Ramos (cell line): Measurements from ENCODE around the gene RNASEH2B.

Source experiments
- in situ Hi-C: fragments of 300-500 bp; cut with MboI; formaldehyde crosslinking; loops from one replicate; pipeline ENCODE4 v1.14.3; 2022; ENCODE audit warnings: low sequenced_read_pairs; ENCODE audit not compliant: unreplicated experiment

The RNASEH2B gene

GRCh38 chr13:50909605-50910484, at the start of gene RNASEH2B:
Gene RNASEH2B, plus strand, starts transcription at chr13:50909791. Its CDS starts 286 bp downstream, at chr13:50910077.
- in situ Hi-C loops = loop anchor here (5.0 to 25.0 kb wide), 3 partner anchors 313 to 915 kb away; partner anchors contain the start of gene TRIM13

- in situ Hi-C loops = no loop called here
Measured at GRCh38 chr13:50864492-50864891, 45.1 kb upstream of the RNASEH2B start.

DNA sequence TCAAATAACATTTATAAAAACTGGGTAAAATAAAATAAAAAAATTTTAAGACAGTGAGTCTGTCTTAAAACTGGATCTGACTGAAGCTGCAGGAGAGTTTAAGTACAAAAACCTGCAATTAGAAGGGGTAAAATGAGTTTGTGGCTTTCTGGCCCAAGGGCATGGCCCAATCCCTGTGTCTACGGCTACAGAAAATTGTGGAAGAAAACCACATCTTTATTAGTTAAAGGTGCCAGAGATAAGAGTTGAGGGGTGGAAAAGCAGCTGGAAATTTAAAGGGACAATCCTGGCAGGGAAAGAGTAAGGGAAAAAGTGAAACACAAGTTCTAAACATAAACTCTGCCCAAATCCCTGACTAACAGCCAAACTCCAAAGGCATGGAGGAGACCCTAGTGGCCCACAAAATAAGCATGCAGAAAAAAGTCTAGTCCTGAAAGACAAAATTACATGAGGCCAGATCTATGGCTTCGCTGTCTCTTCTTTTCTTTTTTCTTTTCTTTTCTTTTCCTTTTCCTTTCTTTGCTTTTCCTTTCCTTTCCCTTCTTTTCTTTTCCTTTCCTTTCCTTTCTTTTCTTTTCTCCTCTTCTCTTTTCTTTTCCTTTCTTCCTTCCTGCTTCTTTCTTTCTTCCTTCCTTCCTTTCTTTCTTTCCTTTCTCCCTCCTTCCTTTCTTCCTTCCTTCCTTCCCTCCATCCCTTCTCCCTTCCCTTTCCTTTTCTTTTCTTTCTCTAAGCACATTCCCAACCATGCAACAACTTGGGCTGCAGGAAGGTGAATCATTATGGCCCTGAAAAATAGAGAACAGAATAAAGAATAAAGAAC, 42.6 kb upstream of the RNASEH2B start:
- in situ Hi-C loops = no loop called here

DNA sequence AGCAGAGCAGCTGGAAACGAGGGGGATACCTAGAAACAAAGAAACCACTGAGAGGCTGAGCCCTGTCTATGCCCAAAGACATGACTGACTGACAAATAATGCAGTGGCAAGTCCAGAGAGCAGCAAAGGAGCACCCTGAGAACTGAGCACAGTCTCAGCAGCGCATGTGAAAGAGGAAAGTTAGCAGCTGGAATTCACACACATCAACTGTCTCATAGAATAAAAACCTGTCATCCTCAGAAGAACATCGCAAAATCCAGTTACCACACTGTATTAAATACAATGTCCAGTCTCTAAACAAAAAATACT, 42.0 kb upstream of the RNASEH2B start:
- in situ Hi-C loops = no loop called here

- in situ Hi-C loops = no loop called here
Measured at GRCh38 chr13:50871405-50871804, 38.2 kb upstream of the RNASEH2B start.

GRCh38 chr13:50873467-50873866, 36.1 kb upstream of the RNASEH2B start:
- in situ Hi-C loops = no loop called here

DNA sequence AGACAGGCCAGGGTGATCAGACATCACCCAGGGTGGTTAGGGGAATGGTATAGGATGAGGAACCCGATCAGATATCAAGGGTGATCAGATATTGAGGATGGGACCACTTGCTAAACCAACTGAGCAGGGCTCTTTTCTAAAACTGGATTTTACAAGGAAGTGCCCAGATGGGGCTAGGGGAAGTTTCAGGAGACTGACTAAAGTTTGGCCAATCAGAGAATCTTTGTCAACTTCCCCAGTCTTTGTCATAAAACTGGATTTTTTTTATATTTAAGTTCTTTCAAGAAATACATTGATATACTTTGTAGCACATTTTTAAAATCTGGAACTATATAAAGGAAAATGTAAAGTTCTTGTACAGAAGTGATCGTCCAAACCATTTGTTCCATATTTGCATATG, 35.6 kb upstream of the RNASEH2B start:
- in situ Hi-C loops = no loop called here

DNA sequence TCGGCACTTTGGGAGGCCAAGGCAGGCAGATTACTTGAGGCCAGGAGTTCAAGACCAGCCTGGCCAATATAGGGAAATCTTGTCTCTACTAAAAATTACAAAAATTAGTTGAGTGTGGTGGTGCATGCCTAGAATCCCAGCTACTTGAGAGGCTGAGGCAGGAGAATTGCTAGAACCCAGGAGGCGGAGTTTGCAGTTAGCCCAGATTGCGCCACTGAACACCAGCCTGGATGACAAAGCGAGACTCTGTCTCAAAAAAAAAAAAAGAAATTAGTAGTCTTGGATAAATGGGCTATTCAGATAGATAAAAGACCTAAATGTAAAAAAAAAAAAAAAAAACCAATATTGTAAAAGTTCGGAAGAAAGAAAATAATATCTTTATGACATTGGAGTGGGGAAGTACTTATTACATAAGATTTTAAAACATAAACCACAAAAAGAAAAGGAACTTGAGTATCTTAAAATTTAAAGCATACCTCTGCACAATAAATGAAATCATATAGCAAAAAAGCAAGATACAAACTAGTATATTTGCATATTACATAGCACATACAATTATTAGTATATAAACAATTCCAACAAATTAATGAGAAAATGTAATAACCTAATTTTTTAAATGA, 26.7 kb upstream of the RNASEH2B start:
- in situ Hi-C loops = no loop called here

DNA sequence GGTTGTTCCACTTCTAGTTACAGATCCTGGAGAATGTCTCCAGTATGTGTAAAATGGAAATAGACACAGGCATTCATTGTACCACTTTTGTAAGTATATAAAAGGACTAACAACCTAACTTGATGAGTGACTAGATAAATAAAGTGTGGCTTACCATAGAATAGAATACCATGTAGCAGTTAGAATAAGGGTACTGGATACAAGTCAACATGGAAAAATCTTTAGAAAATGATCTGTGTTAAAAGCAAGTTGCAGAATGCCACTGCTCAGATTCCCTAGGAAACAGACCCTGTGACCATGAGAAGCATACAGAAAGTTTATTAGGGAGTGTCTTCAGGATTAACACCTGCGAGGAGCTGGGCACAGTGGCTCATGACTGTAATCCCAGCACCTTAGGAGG, 25.9 kb upstream of the RNASEH2B start:
- in situ Hi-C loops = no loop called here

DNA sequence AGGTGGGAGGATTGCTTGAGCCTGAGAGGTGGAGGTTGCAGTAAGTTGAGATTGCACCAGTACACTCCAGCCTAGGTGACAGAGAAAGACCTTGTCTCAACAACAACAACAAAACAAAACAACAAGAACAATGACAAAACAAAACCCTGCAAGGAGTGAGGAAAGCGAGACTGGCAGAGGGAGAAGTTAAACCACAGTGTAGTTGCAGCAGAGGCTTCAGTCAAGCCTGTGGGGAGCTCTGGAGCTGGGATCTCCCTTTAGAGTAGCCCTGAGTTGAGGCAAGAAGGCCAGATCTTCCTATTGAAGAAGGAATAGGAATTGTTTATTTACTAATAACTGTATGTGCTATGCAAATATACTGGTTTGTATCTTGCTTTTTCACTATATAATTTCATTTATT, 25.3 kb upstream of the RNASEH2B start:
- in situ Hi-C loops = no loop called here

DNA sequence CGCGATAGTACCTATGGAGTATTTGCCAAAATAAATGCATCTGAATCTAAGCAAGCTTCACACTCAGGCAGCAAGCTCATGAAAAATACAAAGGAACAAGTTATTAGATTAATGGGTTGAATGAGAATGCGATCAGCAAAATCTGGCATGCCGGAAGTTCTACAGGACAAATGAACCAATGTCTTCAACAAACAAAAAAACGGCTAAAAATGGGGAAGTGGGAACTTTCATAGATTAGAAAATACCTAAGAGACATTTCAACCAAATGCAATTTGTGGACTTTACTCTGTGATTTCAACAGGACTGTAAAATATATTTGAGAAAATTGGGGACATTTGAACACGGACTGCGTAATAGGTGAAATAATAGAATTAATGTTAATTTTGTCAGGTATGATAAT, 22.4 kb upstream of the RNASEH2B start:
- in situ Hi-C loops = no loop called here

DNA sequence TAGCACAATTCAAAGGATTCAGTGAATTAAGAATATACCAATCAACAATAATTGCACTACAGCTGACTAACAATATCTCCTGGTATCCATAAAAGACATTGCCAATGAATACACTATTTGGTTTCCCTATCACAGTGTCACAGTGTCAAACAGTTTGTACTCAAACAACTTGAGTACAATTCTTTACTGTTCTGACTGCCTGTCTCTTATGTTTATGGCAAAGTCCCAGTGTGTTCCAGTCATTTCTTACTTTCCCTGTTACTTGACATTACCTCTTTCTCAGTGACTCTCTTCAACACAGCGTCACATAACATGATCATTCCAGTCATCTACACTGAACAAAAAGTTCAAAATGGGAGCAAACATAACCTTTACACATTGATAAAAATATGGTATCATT, 21.2 kb upstream of the RNASEH2B start:
- in situ Hi-C loops = no loop called here

- in situ Hi-C loops = no loop called here
Measured at GRCh38 chr13:50889317-50889716, 20.3 kb upstream of the RNASEH2B start.

- in situ Hi-C loops = no loop called here
Measured at GRCh38 chr13:50891206-50891605, 18.4 kb upstream of the RNASEH2B start.

DNA sequence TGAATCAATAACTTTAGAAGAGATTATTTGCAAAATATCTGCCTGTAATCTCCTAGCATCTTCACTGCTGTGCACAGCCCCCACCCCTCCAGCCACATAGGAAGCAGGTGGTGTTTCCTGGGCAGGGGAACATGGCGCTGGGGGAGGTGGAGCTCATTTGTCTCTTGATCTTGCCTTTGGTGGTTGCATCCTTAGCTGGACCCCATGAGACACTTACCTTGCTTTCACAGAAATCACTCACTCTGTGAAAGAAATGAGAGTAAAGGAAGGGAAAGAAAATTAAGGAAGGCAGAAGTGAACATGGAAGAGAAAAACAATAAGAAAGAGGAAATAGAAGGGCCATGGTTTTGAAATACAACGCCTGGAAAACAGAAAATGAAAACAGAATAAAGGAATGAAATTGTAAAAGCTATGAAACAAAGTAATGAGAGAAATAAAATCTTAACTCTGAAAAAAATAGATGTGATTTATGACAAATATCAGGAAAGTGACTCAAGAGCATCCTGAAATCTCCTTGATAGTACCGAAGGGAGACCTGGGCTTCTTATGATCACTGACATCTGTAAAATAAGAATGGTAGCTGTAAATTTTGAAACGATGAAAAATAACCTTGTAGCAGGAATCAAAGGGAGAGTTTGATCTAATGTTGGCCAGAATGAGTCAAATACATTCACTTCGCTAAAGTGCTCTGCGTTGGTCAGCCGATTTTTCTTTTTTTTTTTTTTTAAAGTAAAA, 17.2 kb upstream of the RNASEH2B start:
- in situ Hi-C loops = no loop called here

DNA sequence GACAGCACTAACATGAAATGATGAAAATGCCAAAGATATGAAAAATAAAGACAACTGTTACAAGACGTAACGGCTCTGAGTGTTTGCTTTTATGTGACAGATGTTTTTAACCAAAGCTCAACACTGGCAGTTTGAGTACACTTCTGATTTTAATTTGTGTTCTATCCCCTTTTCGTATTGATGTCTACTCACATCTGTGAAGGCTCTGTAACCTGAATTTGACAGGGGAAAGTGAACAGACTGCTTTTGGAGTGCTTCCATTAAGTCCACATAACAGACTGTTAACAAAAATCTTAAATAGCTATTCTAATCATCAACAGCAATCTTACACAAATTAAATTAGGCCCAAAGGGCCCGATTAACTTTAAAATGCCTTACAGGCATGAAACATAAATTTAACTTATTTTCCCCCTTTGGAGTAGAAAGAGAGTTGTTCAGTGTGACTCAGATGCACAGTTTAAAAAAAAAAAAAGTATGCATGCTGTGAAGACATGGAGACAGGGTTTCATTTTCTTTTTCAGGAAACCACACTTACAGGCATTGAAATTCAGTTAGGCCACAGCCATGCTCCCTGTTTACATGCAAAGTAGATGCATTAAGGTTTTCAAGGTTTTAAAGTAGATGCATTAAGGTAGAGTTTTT, 16.3 kb upstream of the RNASEH2B start:
- in situ Hi-C loops = no loop called here

DNA sequence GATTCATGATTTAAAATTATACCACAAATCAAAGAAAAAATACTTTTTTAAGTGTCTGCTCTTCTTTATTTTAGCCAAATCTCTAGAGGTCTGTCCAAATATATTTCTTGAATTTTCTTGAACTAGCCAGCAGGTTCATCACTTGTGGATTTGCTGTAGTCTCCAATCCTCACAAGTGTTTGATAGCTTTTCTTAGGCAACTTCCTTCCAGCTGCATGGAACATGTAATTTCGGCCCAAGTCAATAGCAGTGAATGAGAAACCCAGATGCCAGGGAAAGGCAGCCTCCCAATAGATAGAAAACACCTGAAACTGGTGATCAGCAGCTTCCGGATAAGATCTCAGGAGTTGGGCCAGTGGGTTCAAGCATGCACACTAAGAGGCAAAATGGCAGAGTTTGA, 15.6 kb upstream of the RNASEH2B start:
- in situ Hi-C loops = no loop called here

- in situ Hi-C loops = no loop called here
Measured at GRCh38 chr13:50894504-50894903, 15.1 kb upstream of the RNASEH2B start.

DNA sequence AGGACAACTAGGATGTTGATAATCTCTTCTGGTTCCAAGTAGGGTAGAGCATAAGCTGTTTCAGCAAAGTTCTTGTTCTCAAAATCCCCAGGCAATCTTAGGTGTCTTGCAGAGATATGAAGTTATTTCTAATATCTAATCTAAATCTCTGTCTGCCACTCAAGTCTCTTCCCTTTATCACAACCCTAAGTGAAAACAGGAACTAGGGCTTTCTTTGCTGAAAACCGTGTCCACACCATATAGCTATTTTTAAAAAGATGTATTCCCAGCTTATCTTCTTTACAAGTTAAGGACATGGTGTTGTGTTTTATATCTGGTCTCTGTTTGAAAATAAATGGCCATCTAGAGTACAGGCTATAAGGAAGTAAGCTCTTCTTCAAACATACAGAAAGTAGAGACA, 11.3 kb upstream of the RNASEH2B start:
- in situ Hi-C loops = no loop called here

- in situ Hi-C loops = loop anchor here (10.0 to 25.0 kb wide), 2 partner anchors 389 to 907 kb away; partner anchors contain the start of gene TRIM13
Measured at GRCh38 chr13:50901701-50902100, 7.9 kb upstream of the RNASEH2B start.
